GM12878 (cell line): ENCODE data around the gene MROH2A.

Experiments
- CEBPB ChIP-seq, 2 experiments: fragments of 150-350 bp in 1 of 2; IDR thresholded peaks; 2 replicates each; pipeline ENCODE4 v1.6.1; 2012 to 2014; ENCODE audit warnings: low read depth in 2 of 2, low read length in 2 of 2, borderline replicate concordance in 1 of 2, inconsistent platforms in 1 of 2
- JUNB ChIP-seq: IDR thresholded peaks from 2 replicates; pipeline ENCODE4 v1.6.1; 2016; ENCODE audit warnings: antibody characterized with exemption, mild to moderate bottlenecking
- SUPT20H ChIP-seq: IDR thresholded peaks from 2 replicates; pipeline ENCODE4 v1.6.1; 2011; ENCODE audit warnings: low read depth, mild to moderate bottlenecking, low read length, moderate library complexity, borderline replicate concordance; ENCODE audit not compliant: control insufficient read depth
- ZNF622 ChIP-seq: fragments of 450-650 bp; IDR thresholded peaks from 2 replicates; pipeline ENCODE4 v1.6.1; 2017; ENCODE audit warnings: mild to moderate bottlenecking, inconsistent platforms
- TF ChIP-seq, protein P1 (sequence below), 3 experiments: IDR thresholded peaks in 2 of 3; conservative IDR thresholded peaks in 1 of 3; 2 replicates each; pipeline ENCODE4 v1.5.1; 2011; ENCODE audit warnings: low read depth in 3 of 3, low read length in 3 of 3, mild to moderate bottlenecking in 3 of 3, control low read depth in 2 of 3, moderate library complexity in 2 of 3, inconsistent platforms in 1 of 3, mixed read lengths in 1 of 3; ENCODE audit not compliant: control insufficient read depth in 2 of 3, insufficient read depth in 1 of 3; ENCODE audit errors: extremely low read depth in 1 of 3

- TF ChIP-seq JUNB, result no peak
- TF ChIP-seq, protein P1, sequence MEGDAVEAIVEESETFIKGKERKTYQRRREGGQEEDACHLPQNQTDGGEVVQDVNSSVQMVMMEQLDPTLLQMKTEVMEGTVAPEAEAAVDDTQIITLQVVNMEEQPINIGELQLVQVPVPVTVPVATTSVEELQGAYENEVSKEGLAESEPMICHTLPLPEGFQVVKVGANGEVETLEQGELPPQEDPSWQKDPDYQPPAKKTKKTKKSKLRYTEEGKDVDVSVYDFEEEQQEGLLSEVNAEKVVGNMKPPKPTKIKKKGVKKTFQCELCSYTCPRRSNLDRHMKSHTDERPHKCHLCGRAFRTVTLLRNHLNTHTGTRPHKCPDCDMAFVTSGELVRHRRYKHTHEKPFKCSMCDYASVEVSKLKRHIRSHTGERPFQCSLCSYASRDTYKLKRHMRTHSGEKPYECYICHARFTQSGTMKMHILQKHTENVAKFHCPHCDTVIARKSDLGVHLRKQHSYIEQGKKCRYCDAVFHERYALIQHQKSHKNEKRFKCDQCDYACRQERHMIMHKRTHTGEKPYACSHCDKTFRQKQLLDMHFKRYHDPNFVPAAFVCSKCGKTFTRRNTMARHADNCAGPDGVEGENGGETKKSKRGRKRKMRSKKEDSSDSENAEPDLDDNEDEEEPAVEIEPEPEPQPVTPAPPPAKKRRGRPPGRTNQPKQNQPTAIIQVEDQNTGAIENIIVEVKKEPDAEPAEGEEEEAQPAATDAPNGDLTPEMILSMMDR (IDR thresholded peaks at IDR 0.05 in 2 of 3, conservative IDR thresholded peaks at IDR 0.05 in 1 of 3; ENCODE audit: control insufficient read depth in 2 of 3, extremely low read depth in 1 of 3, insufficient read depth in 1 of 3, low read depth in 3 of 3, low read length in 3 of 3), result no peak
- no peak for TF ChIP-seq CEBPB (IDR thresholded peaks at IDR 0.05; ENCODE audit: borderline replicate concordance in 1 of 2, low read depth in 2 of 2, low read length in 2 of 2)
- no peak for TF ChIP-seq ZNF622
- TF ChIP-seq SUPT20H, result no peak
These were observed 20.4 kb downstream of the MROH2A start for GRCh38 chr2:233798335-233799086.
